HG03432 (cell line): ENCODE measurements around the gene ADGRG1.
A peak's percentile ranks its signal among the peaks of the same experiment; 100 is the strongest.

Experiments used
- ATAC-seq: cut with Tn5 transposase; IDR thresholded peaks from one replicate; pipeline ENCODE4 v1.9.1; 2021; ENCODE audit warnings: mild to moderate bottlenecking, moderate library complexity; ENCODE audit not compliant: unreplicated experiment

Gene ADGRG1

DNA sequence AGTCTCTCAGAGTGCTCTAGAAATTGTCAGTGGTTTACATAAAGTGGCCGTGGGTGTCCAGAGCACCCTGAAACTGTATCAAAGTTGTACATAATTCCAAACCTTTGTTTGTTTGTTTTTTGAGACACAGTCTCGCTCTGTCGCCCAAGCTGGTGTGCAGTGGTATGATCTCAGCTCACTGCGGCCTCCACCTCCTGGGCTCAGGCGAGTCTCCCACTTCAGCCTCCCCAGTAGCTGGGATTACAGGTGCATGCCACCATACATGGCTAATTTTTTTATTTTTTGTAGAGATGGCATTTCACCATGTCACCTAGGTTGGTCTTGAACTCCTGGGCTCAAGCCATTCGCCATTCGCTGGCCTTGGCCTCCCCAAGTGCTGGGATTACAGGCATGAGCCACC lies 24.3 kb upstream of the ADGRG1 start:
- no peak for ATAC-seq

- no peak for ATAC-seq
Observed at GRCh38 chr16:57606147-57606846, 22.1 kb upstream of the ADGRG1 start.

GRCh38 chr16:57606847-57607501 lies 21.5 kb upstream of the ADGRG1 start:
- no peak for ATAC-seq

DNA sequence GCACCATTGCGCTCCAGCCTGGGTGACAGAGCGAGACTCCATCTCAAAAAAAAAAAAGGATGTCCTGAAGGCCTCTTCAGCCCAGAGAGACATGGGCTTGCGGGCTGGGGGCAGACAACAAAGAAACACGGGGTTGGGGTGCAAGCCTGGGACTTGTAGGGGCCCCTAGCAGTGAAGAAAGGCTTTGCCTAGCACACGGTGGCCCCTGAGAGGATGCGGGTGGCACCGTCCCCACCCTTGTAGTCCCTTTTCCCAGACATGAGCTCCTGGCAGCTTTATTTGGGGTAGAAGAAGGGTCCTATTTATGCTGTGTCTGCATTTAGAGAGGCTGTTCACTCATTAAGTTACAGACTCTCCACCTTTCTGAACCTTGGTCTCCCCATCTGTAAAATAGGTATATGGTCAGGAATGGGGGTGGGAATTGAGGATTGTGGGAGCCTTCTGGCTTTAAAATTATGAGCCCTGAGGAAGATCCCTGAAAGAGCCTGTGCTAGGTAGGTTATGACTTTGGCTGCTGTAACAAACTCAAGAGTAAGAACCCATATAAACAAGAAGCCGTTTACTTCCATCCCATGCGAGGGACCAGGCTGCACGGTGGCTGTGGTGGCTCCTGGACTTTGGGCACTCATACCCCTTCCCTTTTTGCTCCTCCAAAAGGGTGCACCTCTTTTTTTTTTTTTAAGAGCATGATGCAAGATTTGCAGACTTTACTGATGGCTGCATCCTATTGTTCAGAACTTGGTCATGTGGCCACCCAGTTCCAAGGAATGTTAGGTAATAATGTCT lies 20.6 kb upstream of the ADGRG1 start:
- ATAC-seq: no peak

- ATAC-seq: no peak
Observed at GRCh38 chr16:57608462-57609113, 19.8 kb upstream of the ADGRG1 start.

DNA sequence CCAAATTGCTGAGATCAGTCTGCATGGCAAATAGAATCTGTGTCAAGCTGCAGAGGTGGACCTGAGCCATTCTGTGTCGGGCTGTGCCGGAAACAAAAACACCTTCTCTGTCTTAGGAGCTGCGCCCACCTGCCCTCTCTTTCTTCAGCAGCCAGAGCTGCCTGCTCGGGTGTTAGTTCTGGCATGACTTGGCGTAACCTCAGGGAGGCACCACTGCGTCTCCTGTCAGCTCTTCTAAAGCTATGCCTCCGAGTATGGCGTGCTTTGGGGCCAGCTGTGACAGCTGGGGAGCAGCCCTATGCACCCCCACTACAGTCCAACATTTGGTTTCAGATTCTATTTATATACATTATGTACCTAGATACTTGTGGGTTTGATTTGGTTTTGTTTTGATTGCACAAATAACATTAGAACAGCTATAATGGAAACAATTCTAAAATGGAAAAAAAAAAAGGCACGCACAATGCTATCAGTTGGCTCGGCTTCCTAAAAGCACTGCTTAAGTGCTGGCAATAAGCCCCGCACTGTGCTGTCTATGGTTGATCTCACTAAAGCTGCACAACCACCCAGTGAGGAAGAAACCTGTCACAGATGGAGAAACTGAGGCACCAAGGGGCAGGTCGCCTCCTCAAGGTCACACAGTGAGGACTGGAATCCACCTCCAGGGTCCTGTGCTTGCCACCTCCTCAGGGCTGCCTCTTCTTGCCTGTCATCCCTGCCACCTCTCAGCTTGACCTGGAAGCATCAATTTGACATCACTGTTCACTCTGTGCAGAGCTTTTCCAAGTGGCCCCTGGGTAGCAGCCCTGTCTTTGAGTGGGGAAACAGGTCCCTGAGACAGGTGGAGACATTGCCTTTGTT lies 18.7 kb upstream of the ADGRG1 start:
- ATAC-seq: peak; percentile 95

DNA sequence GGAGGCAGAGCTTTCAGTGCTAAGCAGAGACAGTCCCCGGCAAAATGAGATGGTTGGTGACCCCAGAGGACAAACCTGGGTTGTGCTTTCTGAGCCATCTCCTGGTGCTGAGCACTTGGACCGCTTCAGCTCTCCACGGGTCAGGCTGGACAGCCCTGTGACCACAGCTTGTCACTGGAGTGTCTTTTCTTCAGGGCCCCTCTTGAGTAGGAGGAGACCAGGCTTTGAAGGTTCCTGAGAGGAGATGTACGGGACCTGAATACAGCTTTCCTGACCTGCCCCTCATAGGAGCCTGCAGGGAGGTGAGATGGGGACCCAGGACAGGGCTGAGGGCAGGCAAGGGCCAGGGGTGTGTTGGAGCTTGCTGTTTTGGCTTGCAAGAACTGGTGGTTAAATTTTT lies 17.8 kb upstream of the ADGRG1 start:
- no peak for ATAC-seq

- ATAC-seq: no peak
Observed at GRCh38 chr16:57611181-57611580, 17.2 kb upstream of the ADGRG1 start.

- no peak for ATAC-seq
Observed at GRCh38 chr16:57611706-57612105, 16.7 kb upstream of the ADGRG1 start.

DNA sequence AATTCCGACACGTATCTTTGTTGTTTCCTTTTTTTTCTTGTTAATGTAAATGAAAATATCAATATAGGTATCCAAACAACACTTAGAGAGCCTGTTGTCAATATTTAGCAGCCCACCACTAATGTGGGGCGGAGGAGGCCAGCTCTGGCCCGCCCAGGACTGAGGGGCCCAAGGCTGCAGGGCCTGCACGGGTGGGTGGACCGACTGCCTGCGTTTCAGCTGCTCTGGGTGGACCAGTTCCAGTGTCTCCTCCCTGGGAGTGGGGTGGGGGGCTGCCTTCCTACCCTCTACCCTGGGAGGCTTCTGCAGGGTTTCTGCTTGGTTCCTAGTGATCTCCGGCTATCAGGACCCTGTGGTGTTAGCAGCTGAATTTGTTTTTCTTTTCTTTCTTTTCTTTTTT lies 15.9 kb upstream of the ADGRG1 start:
- ATAC-seq: no peak

- ATAC-seq: no peak
Observed at GRCh38 chr16:57613514-57613913, 14.9 kb upstream of the ADGRG1 start.

- no peak for ATAC-seq
Observed at GRCh38 chr16:57614536-57614935, 13.9 kb upstream of the ADGRG1 start.

GRCh38 chr16:57614944-57615343 lies 13.5 kb upstream of the ADGRG1 start:
- ATAC-seq: no peak

GRCh38 chr16:57615813-57616212 lies 12.6 kb upstream of the ADGRG1 start:
- ATAC-seq: no peak

GRCh38 chr16:57616241-57616640 lies 12.2 kb upstream of the ADGRG1 start:
- no peak for ATAC-seq

- ATAC-seq: no peak
Observed at GRCh38 chr16:57616876-57617275, 11.6 kb upstream of the ADGRG1 start.

GRCh38 chr16:57617604-57618111 lies 10.8 kb upstream of the ADGRG1 start:
- no peak for ATAC-seq

- no peak for ATAC-seq
Observed at GRCh38 chr16:57618296-57619132, 9.9 kb upstream of the ADGRG1 start.

GRCh38 chr16:57619133-57619605 lies 9.3 kb upstream of the ADGRG1 start:
- ATAC-seq: no peak
